Activated CD4-positive, CD25-positive, alpha-beta regulatory T cell treated with anti-CD3 and anti-CD28 coated beads, Interleukin-2, amount 50 U/mL, for 16 hours (primary cell): ENCODE measurements around the gene ATL1.
"Not testable (repeated sequence)": the region's sequence is repeated elsewhere in the genome, so short reads cannot be mapped to it uniquely, and the experiment has no call there.

Source experiments
- DNase-seq: peaks from one replicate; pipeline ENCODE4 v3.0.0-alpha.2; 2020; ENCODE audit warnings: low read depth, low spot score

The ATL1 gene

DNA sequence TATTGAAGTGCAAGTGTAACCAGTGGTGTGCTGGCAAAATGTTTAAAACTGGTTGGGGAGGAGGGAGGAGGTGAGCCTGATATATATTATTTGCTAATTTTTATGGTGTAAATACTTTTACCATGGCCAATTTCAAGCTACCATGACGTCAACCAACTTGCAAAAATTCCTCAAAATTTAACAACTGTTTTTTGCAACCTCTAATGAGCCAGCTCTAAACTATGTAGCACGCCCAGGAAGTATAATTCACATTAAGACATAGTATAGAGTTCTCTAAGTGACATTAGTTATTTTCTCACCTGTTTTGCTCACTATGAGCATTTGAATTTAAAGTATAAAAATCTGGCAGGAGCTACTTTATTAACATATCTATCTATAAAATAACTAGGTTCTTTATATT is 41.4 kb downstream of the ATL1 start:
- no peak for DNase-seq

DNA sequence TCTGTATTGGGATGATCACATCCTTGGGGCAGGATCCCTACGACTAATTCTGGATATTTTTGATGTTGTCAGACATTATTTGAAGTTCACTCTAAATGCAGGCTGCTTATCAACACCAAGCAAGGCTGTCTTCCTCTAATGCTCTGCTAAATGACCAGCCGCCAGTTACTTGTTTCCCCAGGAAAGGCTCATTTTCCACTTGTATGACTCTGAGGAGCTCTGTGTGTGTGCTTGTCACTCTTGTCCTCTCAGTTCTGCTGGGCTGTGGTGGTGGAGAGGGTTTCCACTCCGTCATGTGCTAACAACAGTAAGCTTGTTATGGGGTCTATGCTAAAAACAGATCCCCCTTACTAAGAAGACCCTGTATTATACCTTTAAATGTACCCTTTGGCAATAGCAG is 42.1 kb downstream of the ATL1 start:
- DNase-seq, result no peak

- DNase-seq, result no peak
These were observed 43.6 kb downstream of the ATL1 start for GRCh38 chr14:50603565-50603964.

DNA sequence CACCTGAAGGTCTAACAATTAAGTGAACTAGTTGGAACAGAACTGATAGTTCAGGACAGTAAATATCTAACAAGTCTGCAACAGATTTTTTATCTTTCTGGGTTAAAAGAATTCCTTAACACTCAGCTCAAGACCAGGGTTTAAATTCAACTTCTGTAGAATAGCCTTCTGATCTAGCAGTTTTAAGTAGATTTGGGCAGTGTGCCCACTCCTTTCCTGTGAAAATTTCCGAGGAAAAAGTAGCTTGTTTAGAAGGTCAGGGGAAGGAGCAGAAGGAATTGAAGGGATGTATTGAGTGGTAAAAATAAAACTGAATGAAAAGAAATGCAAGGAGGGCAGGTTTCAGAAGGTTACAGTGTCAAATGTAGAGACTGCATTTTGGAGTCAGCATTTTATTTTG is 45.8 kb downstream of the ATL1 start:
- no peak for DNase-seq

- no peak for DNase-seq
These were observed 46.5 kb downstream of the ATL1 start for GRCh38 chr14:50606468-50606867.

DNA sequence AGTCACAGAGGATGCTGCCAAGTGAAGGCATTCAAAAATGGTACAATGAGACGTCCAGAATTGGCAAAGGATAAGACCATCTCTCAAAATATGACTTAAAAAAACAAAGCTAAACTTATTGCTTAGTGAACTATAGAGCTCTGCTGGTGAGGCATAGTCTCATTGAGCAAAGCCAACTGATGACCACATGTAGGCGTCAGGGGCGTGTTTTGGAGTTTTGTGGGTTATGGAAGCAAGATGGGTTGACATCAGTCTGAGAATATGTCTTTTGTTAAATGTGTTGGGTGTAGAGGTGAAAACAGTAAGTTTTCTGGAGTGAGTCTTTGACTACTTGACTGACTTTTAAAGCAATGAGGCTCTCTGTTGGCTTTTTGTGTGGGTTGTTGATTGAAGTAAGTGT is 47.2 kb downstream of the ATL1 start:
- no peak for DNase-seq

- DNase-seq, result no peak
These were observed 47.8 kb downstream of the ATL1 start for GRCh38 chr14:50607761-50608160.

DNA sequence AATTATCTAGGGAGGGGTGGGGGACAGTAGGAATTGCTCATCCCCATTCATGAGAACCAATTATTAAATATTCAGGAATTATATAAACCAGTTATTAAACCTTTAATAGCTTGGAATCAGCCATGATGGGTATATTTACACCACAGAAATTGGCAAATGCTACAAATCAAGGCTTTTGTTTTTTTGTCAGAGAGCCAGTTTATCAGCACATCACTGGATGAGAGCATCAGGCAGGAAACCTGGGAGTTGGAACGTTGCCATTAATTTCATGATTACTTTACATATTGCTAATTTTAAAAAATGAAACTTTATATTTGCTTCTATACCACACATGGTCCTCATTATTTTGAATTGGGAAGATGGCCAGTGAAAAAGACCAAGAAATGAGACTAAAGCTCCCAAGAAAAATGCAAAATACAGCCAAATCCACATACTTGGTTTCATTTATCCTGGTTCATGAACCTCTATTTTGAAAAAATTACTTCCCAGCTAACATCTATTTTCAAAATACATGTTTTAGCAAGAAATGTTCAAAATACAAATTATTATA is 48.4 kb downstream of the ATL1 start:
- DNase-seq, result no peak

GRCh38 chr14:50610465-50610864 is 50.5 kb downstream of the ATL1 start:
- DNase-seq, result no peak

- DNase-seq, result no peak
These were observed 52.9 kb downstream of the ATL1 start for GRCh38 chr14:50612806-50613205.

DNA sequence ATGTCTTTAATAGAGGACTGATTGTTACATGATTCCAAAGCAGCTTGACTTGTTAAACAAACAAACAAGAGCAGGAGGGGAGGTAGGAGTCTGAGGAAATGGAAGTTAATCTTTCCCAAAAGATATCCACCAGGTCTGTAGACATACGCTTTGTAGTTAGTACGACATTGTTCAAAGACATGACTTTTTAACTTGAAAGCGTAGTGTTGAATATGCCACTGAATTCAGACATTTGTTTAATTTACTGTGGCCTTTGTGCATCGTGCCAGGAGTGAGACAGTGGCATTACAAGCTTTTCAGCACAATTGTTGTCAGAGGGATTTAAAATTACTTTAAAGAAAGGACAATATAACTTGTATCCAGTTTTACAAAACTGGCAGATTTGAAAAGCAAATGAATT is 55.1 kb downstream of the ATL1 start:
- DNase-seq, result no peak

DNA sequence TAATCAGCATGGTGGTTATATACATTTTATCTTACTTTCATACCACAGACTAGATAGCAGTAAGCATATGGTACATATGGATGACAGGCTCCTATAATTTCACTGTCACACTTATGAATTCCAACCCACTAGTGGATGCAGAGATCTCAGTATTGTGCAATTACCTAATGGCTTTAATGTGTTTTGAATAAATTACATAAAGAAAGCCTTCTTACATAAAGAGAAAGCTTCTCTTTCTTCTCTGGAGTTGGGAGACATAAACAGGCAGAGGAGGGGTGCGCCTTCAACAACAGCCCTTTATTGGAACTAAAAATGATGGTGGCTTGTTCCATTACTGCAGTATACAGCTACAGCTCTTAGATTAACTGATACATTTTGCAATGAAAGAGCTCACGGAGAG is 55.6 kb downstream of the ATL1 start:
- no peak for DNase-seq

DNA sequence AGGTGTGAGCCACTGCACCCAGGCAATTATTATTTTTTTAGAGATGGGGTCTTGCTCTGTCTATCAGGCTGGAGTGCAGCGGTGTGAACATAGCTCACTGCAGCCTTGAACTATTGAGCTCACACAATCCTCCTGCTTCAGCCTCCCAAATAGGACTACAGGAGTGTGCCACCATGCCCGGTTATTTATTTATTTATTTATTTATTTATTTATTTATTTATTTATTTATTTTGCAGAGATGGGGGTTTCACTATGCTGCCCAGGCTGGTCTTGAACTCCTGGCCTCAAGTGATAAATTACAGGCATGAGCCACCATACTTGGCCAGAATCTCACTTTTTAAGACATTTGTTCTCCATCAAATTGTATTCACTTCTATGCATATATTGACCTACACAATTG is 56.3 kb downstream of the ATL1 start:
- DNase-seq, result no peak

DNA sequence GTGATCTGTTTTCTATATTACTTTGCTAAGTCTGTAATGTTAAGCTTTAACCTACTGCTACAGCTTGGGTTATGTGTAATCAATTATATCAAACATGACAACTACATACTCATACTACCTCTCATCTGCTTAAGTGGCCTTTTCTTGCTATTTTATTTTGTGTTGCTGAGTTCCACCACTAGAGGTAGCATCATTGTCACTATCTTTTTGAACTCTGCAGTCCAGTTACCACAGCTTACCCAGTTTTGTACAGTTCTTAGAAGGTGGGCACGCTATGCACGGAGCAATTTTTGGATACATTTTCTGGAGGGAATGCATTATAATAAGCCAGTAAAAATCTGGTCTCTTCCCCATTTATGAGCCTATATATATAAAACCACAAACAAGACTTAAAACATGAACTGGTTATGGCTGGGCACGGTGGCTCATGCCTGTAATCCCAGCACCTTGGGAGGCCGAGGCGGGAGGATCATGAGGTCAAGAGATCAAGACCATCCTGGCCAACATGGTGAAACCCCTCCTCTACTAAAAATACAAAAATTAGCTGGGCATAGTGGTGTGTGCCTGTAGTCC is 59.7 kb downstream of the ATL1 start:
- no peak for DNase-seq

- no peak for DNase-seq
These were observed 60.4 kb downstream of the ATL1 start for GRCh38 chr14:50620341-50620740.

DNA sequence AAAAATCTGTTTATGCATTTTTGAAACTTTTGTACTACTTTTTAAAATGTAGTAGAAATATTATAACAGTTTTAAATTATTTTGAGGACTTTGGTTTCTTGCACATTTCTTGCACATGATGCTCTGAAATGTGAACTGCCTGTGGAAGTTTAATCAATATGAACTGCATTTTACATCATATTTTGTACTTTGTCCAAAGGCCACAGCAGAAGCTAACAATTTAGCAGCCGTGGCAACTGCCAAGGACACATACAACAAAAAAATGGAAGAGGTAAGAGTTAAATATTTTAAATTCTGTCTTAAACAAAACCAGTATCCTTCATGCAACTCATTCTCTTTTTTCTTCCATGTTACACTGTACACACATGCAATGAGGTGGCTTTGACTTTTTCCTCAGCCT is 63.0 kb downstream of the ATL1 start:
- no peak for DNase-seq

- no peak for DNase-seq
These were observed 64.5 kb downstream of the ATL1 start for GRCh38 chr14:50624447-50624846.

GRCh38 chr14:50624947-50625346 is 65.0 kb downstream of the ATL1 start:
- DNase-seq, result not testable (repeated sequence)

- DNase-seq, result no peak
These were observed 71.5 kb downstream of the ATL1 start for GRCh38 chr14:50631408-50631821.

DNA sequence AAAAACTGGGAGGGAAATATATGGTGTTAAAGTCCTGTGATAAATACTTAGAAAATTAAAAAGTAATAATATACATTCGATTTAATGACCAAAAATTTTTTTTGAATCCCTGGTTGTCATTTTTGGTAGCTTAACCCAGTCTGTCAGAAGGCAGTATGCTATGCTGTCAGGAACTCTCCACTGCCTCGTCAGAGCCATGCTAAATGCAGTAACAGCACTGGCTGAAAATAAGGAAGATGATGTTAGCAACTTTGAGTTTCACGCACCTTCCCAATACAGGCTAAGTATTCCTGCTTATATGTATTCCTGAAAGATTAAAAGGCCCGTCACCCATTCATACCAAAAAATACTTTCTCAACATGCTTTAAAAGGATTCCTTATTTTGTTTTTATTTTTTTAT is 74.0 kb downstream of the ATL1 start:
- no peak for DNase-seq

GRCh38 chr14:50635141-50635540 is 75.2 kb downstream of the ATL1 start:
- DNase-seq, result no peak

GRCh38 chr14:50647282-50647681 is 87.3 kb downstream of the ATL1 start:
- DNase-seq, result no peak

DNA sequence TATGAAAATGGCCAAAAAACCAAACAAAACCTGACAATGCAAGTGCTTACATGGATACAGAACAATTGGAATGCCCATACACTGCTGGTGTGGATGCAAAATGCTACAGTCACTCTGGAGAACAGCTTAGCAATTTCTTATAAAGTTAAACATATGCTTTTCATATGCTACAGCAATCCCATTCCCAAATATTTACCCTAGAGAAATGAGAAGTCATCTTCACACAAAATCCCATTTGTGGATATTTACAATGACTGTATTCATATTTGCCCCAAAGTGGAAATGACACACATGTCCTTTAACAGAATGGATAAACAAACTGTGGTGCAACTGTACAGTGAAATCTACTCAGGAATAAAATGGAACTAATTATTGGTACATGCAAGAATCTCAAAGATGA is 87.8 kb downstream of the ATL1 start:
- no peak for DNase-seq

- no peak for DNase-seq
These were observed 89.7 kb downstream of the ATL1 start for GRCh38 chr14:50649691-50650090.
